ENCODE data around the gene PHF10.

DNA sequence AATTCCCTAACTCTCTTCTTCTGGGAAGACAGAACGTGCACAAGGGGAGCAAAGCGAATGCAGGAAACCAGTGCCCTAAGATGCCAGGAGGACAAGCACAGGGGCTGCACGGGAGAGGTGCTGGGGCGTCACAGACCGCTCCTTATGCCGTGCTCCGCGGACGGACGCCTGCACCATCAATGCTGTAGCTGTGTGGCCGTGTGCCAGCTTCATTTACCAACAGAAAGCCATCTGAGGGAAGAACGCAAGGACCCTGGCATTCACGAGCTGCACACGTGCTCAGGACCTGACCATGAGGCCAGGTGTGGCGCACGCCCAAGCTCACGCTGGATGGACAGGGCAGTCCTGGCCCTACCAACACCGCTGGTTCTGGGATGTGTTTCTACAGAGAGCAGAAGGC lies 57.9 kb downstream of the PHF10 start:
- TF ChIP-seq, protein P1, sequence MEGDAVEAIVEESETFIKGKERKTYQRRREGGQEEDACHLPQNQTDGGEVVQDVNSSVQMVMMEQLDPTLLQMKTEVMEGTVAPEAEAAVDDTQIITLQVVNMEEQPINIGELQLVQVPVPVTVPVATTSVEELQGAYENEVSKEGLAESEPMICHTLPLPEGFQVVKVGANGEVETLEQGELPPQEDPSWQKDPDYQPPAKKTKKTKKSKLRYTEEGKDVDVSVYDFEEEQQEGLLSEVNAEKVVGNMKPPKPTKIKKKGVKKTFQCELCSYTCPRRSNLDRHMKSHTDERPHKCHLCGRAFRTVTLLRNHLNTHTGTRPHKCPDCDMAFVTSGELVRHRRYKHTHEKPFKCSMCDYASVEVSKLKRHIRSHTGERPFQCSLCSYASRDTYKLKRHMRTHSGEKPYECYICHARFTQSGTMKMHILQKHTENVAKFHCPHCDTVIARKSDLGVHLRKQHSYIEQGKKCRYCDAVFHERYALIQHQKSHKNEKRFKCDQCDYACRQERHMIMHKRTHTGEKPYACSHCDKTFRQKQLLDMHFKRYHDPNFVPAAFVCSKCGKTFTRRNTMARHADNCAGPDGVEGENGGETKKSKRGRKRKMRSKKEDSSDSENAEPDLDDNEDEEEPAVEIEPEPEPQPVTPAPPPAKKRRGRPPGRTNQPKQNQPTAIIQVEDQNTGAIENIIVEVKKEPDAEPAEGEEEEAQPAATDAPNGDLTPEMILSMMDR (IDR thresholded peaks at IDR 0.05; ENCODE audit: insufficient read depth, low read length): no peak
- TF ChIP-seq, protein P2, sequence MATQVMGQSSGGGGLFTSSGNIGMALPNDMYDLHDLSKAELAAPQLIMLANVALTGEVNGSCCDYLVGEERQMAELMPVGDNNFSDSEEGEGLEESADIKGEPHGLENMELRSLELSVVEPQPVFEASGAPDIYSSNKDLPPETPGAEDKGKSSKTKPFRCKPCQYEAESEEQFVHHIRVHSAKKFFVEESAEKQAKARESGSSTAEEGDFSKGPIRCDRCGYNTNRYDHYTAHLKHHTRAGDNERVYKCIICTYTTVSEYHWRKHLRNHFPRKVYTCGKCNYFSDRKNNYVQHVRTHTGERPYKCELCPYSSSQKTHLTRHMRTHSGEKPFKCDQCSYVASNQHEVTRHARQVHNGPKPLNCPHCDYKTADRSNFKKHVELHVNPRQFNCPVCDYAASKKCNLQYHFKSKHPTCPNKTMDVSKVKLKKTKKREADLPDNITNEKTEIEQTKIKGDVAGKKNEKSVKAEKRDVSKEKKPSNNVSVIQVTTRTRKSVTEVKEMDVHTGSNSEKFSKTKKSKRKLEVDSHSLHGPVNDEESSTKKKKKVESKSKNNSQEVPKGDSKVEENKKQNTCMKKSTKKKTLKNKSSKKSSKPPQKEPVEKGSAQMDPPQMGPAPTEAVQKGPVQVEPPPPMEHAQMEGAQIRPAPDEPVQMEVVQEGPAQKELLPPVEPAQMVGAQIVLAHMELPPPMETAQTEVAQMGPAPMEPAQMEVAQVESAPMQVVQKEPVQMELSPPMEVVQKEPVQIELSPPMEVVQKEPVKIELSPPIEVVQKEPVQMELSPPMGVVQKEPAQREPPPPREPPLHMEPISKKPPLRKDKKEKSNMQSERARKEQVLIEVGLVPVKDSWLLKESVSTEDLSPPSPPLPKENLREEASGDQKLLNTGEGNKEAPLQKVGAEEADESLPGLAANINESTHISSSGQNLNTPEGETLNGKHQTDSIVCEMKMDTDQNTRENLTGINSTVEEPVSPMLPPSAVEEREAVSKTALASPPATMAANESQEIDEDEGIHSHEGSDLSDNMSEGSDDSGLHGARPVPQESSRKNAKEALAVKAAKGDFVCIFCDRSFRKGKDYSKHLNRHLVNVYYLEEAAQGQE (IDR thresholded peaks at IDR 0.05; ENCODE audit: insufficient replicate concordance, low read depth): no peak

Measured in HL-60 (cell line).